CD4-positive, alpha-beta T cell (primary cell): Measurements from ENCODE around the gene KNG1. TPM values are rescaled to one million over a fixed set of nuclear protein-coding genes. Genes with fewer than 3 reads are reported as not detected.

Experiments used
- ATAC-seq: fragments of 200-7000 bp; cut with Tn5 transposase; one replicate; pipeline ENCODE4 v1.10.0; 2022; ENCODE audit warnings: mild to moderate bottlenecking; ENCODE audit not compliant: poor library complexity
- CTCF ChIA-PET: fragments of 350-600 bp; sonication (Branson Sonifier 250); formaldehyde crosslinking; loops from one replicate; lab custom pipeline; 2021; ENCODE audit warnings: antibody characterized with exemption, inconsistent platforms; lab: Charles Lee
- POLR2A ChIA-PET: fragments of 350-600 bp; sonication (Branson Sonifier 250); formaldehyde crosslinking; loops from one replicate; lab custom pipeline; 2021; ENCODE audit warnings: antibody characterized with exemption, inconsistent platforms; lab: Charles Lee
- DNase-seq, 14 experiments: peaks; one replicate each; pipeline ENCODE4 v3.0.0-alpha.2; 2013 to 2020; ENCODE audit warnings: mixed read lengths in 2 of 14
- H3K27ac ChIP-seq, 2 donors: one replicate each; pipeline versions ENCODE4 v1.5.1 to v1.7.0; 2013; ENCODE audit warnings: low read length in 2 of 2, low read depth in 1 of 2, mild to moderate bottlenecking in 1 of 2
- H3K27me3 ChIP-seq, 2 experiments: 1 replicate in 1 of 2; 2 replicates in 1 of 2; pipeline versions ENCODE4 v1.6.1 to v1.7.0; 2013; ENCODE audit warnings: low read length in 2 of 2, control low read depth in 1 of 2, mild to moderate bottlenecking in 1 of 2, moderate library complexity in 1 of 2; ENCODE audit not compliant: insufficient read depth in 2 of 2, control insufficient read depth in 1 of 2
- H3K36me3 ChIP-seq: one replicate; pipeline ENCODE4 v1.6.1; 2013; ENCODE audit warnings: low read length, control low read depth; ENCODE audit not compliant: insufficient read depth
- H3K4me1 ChIP-seq: one replicate; pipeline ENCODE4 v1.6.1; 2013; ENCODE audit warnings: low read length, control low read depth; ENCODE audit not compliant: insufficient read depth
- H3K4me3 ChIP-seq: one replicate; pipeline ENCODE4 v1.5.1; 2013; ENCODE audit warnings: mild to moderate bottlenecking, low read length, moderate library complexity
- H3K9me3 ChIP-seq, 2 experiments: 1 replicate in 1 of 2; 2 replicates in 1 of 2; pipeline versions ENCODE4 v1.6.1 to v1.7.0; 2013; ENCODE audit warnings: low read length in 2 of 2, mild to moderate bottlenecking in 2 of 2, control low read depth in 1 of 2, moderate library complexity in 1 of 2; ENCODE audit not compliant: control insufficient read depth in 1 of 2, insufficient read depth in 1 of 2
- H3K27ac Mint-ChIP-seq: one replicate; pipeline ENCODE4 v1.8.0; 2020; ENCODE audit warnings: mixed read lengths
- H3K27me3 Mint-ChIP-seq: one replicate; pipeline ENCODE4 v1.8.0; 2021; ENCODE audit warnings: mixed read lengths
- H3K36me3 Mint-ChIP-seq: one replicate; pipeline ENCODE4 v1.8.0; 2021; ENCODE audit warnings: low read depth, mixed read lengths
- H3K4me1 Mint-ChIP-seq: one replicate; pipeline ENCODE4 v1.8.0; 2021; ENCODE audit warnings: low read depth, mixed read lengths
- H3K4me3 Mint-ChIP-seq: one replicate; pipeline ENCODE4 v1.8.0; 2020; ENCODE audit warnings: mild to moderate bottlenecking, mixed read lengths
- H3K9me3 Mint-ChIP-seq: one replicate; pipeline ENCODE4 v1.8.0; 2020; ENCODE audit warnings: mixed read lengths
- intact Hi-C, 2 experiments: fragments of 100-400 bp; cut with DNase I in 1 of 2; cut with micrococcal nuclease in 1 of 2; formaldehyde crosslinking; loops; one replicate each; pipeline versions ENCODE4 v1.15.1 to v1.9.0; 2023 to 2025; cut with DNase I, micrococcal nuclease
- total RNA-seq, 174 experiments: library from RNA in 2 of 174; stranded (reverse) in 2 of 174; gene quantifications; one replicate each; pipeline ENCODE4 v1.2.3 and lab custom pipeline; 2021 to 2026
- TF ChIP-seq, protein P1 (sequence below): fragments of 200-600 bp; IDR thresholded peaks from one replicate; pipeline ENCODE4 v1.8.0; 2022; ENCODE audit warnings: antibody characterized with exemption, mild to moderate bottlenecking

Gene KNG1
- total RNA-seq, 2 experiments from 2014 or later = not detected

DNA sequence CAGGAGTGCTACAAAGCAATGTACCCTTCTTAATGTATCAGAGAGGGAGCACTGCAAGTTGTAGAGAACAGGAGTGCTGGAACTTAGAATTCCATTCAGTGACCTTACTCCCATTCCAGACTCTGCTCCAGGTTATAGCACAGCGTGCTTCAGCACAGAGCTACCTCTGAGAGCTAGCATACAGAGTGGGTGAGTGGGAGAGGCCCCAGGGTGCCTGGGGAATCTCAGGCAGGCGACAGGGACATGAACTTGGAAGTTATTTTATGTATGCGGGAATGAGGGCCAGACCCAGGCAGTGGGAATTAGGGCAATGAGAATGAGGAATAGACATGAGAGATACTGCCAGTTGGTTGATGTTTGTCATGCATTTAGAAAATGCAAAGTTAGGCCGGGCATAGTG lies 3.7 kb upstream of the KNG1 start:
- Mint-ChIP-seq H3K27me3 (peaks cover 5% of the 10 kb centered on the region), H3K9me3 (no peaks in the 10 kb centered on the region), H3K36me3 (no peaks in the 10 kb centered on the region), H3K27ac (no peak overlapping the region), H3K4me1 (no peaks in the 10 kb centered on the region), H3K4me3 (no peak overlapping the region)
- H3K27ac ChIP-seq = no peak overlapping the region
- DNase-seq (no peak), ATAC-seq (no peak)
- peaks cover 0 to 2% of the 10 kb centered on the region in 2 experiments for H3K27me3 ChIP-seq
- ChIA-PET POLR2A (no interaction called here), CTCF (no interaction called here)
- intact Hi-C loops = no loop called here
- no peaks in the 10 kb centered on the region for H3K4me1 ChIP-seq
- no peaks in the 10 kb centered on the region for H3K36me3 ChIP-seq
- TF ChIP-seq, protein P1, sequence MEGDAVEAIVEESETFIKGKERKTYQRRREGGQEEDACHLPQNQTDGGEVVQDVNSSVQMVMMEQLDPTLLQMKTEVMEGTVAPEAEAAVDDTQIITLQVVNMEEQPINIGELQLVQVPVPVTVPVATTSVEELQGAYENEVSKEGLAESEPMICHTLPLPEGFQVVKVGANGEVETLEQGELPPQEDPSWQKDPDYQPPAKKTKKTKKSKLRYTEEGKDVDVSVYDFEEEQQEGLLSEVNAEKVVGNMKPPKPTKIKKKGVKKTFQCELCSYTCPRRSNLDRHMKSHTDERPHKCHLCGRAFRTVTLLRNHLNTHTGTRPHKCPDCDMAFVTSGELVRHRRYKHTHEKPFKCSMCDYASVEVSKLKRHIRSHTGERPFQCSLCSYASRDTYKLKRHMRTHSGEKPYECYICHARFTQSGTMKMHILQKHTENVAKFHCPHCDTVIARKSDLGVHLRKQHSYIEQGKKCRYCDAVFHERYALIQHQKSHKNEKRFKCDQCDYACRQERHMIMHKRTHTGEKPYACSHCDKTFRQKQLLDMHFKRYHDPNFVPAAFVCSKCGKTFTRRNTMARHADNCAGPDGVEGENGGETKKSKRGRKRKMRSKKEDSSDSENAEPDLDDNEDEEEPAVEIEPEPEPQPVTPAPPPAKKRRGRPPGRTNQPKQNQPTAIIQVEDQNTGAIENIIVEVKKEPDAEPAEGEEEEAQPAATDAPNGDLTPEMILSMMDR = no peak
- H3K4me3 ChIP-seq = no peak overlapping the region
- H3K9me3 ChIP-seq = no peaks in the 10 kb centered on the region

DNA sequence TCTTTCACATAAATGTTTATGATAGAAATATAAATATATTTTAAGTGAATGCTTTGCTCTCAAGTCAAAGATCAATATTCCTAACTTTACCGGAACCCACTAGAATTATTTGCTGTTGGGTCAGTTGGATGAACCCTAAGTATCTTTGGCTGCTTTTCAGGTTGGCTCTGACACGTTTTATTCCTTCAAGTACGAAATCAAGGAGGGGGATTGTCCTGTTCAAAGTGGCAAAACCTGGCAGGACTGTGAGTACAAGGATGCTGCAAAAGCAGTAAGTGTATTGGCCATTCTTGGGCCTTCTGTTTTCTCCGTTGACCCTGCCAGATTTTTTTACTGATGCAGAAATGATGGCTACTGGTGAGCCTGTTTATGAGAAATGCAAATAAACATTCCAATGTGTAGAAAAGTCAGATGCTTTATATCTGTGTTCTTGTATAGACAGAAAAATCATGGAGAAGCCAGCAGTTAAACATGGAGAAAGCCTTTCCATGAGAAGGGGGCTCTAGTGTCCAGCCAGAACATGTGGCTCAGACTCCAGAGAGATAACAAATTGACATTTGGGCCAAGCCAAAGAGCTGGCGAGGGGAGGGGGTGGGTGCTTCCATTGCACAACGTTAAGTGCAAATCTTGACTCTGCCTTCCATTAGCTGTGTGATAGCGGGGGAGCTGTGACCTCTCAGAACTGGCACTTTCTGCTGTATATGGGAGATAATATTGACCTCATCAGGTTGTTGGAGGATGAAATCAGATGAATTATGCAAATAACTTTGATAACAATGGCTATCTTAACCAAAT lies 3.0 kb downstream of the KNG1 start:
- no peaks in the 10 kb centered on the region for H3K4me1 Mint-ChIP-seq
- no peaks in the 10 kb centered on the region for H3K36me3 Mint-ChIP-seq
- Histone ChIP-seq H3K27me3 (no peaks in the 10 kb centered on the region), H3K9me3 (no peaks in the 10 kb centered on the region), H3K4me3 (no peak overlapping the region), H3K36me3 (no peaks in the 10 kb centered on the region), H3K27ac (no peak overlapping the region), H3K4me1 (no peaks in the 10 kb centered on the region)
- H3K27ac Mint-ChIP-seq = no peak overlapping the region
- ChIA-PET CTCF (no interaction called here), POLR2A (interaction anchor here (0.6 kb wide), 1 partner anchor 286 kb away, joined by 3 read pairs; no protein-coding TSS in a partner anchor)
- intact Hi-C loops = loop anchor here in 1 of 2 experiments (5.0 kb wide), 1 partner anchor 102 kb away; no protein-coding TSS in a partner anchor
- no peak overlapping the region for H3K4me3 Mint-ChIP-seq
- H3K27me3 Mint-ChIP-seq = no peaks in the 10 kb centered on the region
- H3K9me3 Mint-ChIP-seq = no peaks in the 10 kb centered on the region
- TF ChIP-seq, protein P1 = no peak
- ATAC-seq = no peak
- no peak for DNase-seq

DNA sequence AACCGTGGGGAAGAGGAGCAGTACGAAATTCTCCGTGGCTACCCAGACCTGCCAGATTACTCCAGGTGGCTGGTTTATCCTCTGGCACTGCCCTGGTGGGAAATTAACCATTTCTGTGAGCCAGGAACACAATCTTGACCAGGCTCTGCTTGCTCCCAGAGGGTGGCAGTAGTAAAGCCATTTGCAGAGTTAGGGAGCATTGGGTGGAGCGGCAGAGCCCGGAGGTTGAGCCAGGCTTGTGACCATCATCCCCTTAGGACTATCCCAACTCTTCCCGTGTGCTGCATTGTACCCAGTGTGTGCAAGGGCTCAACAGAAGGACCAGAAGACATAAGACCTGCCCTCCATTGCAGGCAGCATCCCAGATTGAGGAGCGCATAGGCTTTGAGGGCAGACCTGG lies 5.3 kb downstream of the KNG1 start:
- no peaks in the 10 kb centered on the region for H3K36me3 Mint-ChIP-seq
- H3K4me1 Mint-ChIP-seq = no peaks in the 10 kb centered on the region
- ATAC-seq (no peak), DNase-seq (peak in 1 of 14 experiments; percentile 9)
- no peaks in the 10 kb centered on the region for H3K9me3 Mint-ChIP-seq
- intact Hi-C loops = loop anchor here in 1 of 2 experiments (5.0 kb wide), 1 partner anchor 100 kb away; no protein-coding TSS in a partner anchor
- Histone ChIP-seq H3K27me3 (no peaks in the 10 kb centered on the region), H3K9me3 (no peaks in the 10 kb centered on the region), H3K4me3 (no peak overlapping the region), H3K4me1 (no peaks in the 10 kb centered on the region), H3K27ac (no peak overlapping the region), H3K36me3 (no peaks in the 10 kb centered on the region)
- no peaks in the 10 kb centered on the region for H3K27me3 Mint-ChIP-seq
- POLR2A ChIA-PET = no interaction called here
- no peak overlapping the region for H3K4me3 Mint-ChIP-seq
- TF ChIP-seq, protein P1 = no peak
- CTCF ChIA-PET = interaction anchor here (0.6 to 2.4 kb wide), 5 partner anchors 11 to 893 kb away, joined by 3 to 6 read pairs (median 3); no protein-coding TSS in a partner anchor
- no peak overlapping the region for H3K27ac Mint-ChIP-seq
